ENCODE results near the gene ZNF503.

DNA sequence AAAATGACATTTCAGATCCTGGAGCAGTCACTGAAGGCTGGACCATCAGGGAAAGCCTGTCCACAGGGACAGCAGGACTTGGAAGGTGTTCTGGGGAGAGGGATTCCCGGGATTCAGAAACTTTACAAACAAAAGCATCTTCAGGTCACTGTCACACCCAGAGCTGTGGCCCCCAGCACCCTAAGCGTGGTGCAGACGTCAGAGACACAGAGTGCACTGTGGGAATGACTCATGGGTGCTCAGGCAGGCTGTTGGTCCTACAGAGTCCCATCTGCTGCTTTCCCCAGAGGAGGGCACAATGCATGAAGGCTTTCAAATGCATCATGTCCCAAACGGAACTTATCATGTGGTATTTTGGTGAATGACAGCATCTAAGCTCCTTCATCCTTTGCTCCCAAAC lies 16.7 kb upstream of the ZNF503 start:
- TF ChIP-seq, protein P1, sequence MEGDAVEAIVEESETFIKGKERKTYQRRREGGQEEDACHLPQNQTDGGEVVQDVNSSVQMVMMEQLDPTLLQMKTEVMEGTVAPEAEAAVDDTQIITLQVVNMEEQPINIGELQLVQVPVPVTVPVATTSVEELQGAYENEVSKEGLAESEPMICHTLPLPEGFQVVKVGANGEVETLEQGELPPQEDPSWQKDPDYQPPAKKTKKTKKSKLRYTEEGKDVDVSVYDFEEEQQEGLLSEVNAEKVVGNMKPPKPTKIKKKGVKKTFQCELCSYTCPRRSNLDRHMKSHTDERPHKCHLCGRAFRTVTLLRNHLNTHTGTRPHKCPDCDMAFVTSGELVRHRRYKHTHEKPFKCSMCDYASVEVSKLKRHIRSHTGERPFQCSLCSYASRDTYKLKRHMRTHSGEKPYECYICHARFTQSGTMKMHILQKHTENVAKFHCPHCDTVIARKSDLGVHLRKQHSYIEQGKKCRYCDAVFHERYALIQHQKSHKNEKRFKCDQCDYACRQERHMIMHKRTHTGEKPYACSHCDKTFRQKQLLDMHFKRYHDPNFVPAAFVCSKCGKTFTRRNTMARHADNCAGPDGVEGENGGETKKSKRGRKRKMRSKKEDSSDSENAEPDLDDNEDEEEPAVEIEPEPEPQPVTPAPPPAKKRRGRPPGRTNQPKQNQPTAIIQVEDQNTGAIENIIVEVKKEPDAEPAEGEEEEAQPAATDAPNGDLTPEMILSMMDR (IDR thresholded peaks at IDR 0.05) = no peak
- TF ChIP-seq ZFX (IDR thresholded peaks at IDR 0.05; ENCODE audit: borderline replicate concordance) = no peak

All from 22Rv1 (cell line).